Nephron (organoid): ENCODE measurements around the gene APBB2.
A peak's percentile ranks its signal among the peaks of the same experiment; 100 is the strongest.

ENCODE experiments used
- H3K27ac Mint-ChIP-seq, 3 experiments: 2 replicates each; pipeline ENCODE4 v1.8.0; 2020; ENCODE audit warnings: mixed read lengths in 3 of 3, mild to moderate bottlenecking in 2 of 3, moderate library complexity in 1 of 3
- H3K27me3 Mint-ChIP-seq: 2 replicates; pipeline ENCODE4 v1.8.0; 2021; ENCODE audit warnings: low read depth, mild to moderate bottlenecking, moderate library complexity, mixed read lengths
- H3K36me3 Mint-ChIP-seq: 2 replicates; pipeline ENCODE4 v1.8.0; 2020; ENCODE audit warnings: low read depth, mixed read lengths
- H3K4me1 Mint-ChIP-seq: 2 replicates; pipeline ENCODE4 v1.8.0; 2020; ENCODE audit warnings: mixed read lengths
- H3K4me3 Mint-ChIP-seq, 3 experiments: 2 replicates each; pipeline ENCODE4 v1.8.0; 2020; ENCODE audit warnings: mild to moderate bottlenecking in 3 of 3, mixed read lengths in 3 of 3, moderate library complexity in 2 of 3
- H3K9me3 Mint-ChIP-seq: 2 replicates; pipeline ENCODE4 v1.8.0; 2020; ENCODE audit warnings: mixed read lengths
- CTCF ChIP-seq, 3 experiments: fragments of 200-600 bp; sonication (generic); IDR thresholded peaks; one replicate each; pipeline ENCODE4 v1.5.0; 2021; ENCODE audit warnings: antibody characterized with exemption in 3 of 3; ENCODE audit not compliant: unreplicated experiment in 3 of 3

APBB2 gene

GRCh38 chr4:41204400-41204978 is 9.9 kb downstream of the APBB2 start:
- H3K4me3 Mint-ChIP-seq = no peak overlapping the region
- H3K36me3 Mint-ChIP-seq = no peaks in the 10 kb centered on the region
- peak overlapping the region in 2 of 3 experiments; percentile 55 to 61 for H3K27ac Mint-ChIP-seq
- H3K4me1 Mint-ChIP-seq = peaks cover 67% of the 10 kb centered on the region
- TF ChIP-seq CTCF (IDR thresholded peaks at IDR 0.05; ENCODE audit: unreplicated experiment in 3 of 3) = no peak
- H3K27me3 Mint-ChIP-seq = no peaks in the 10 kb centered on the region
- H3K9me3 Mint-ChIP-seq = no peaks in the 10 kb centered on the region

GRCh38 chr4:41203841-41204240 is 10.5 kb downstream of the APBB2 start:
- peaks cover 61% of the 10 kb centered on the region for H3K4me1 Mint-ChIP-seq
- H3K4me3 Mint-ChIP-seq = peak overlapping the region in 1 of 3 experiments; percentile 3
- peak overlapping the region in 2 of 3 experiments; percentile 32 to 55 for H3K27ac Mint-ChIP-seq
- no peaks in the 10 kb centered on the region for H3K36me3 Mint-ChIP-seq
- TF ChIP-seq CTCF (IDR thresholded peaks at IDR 0.05; ENCODE audit: unreplicated experiment in 3 of 3) = no peak
- no peaks in the 10 kb centered on the region for H3K9me3 Mint-ChIP-seq
- H3K27me3 Mint-ChIP-seq = no peaks in the 10 kb centered on the region

- Mint-ChIP-seq H3K4me3 (no peak overlapping the region), H3K4me1 (peaks cover 56% of the 10 kb centered on the region), H3K27me3 (no peaks in the 10 kb centered on the region), H3K36me3 (no peaks in the 10 kb centered on the region), H3K9me3 (no peaks in the 10 kb centered on the region), H3K27ac (peak overlapping the region; percentile 2 to 60 (median 55))
- TF ChIP-seq CTCF (IDR thresholded peaks at IDR 0.05; ENCODE audit: unreplicated experiment in 3 of 3) = no peak
These were observed 11.3 kb downstream of the APBB2 start for GRCh38 chr4:41202820-41203568.

GRCh38 chr4:41202356-41202755 is 12.0 kb downstream of the APBB2 start:
- H3K27me3 Mint-ChIP-seq = no peaks in the 10 kb centered on the region
- H3K36me3 Mint-ChIP-seq = no peaks in the 10 kb centered on the region
- TF ChIP-seq CTCF (IDR thresholded peaks at IDR 0.05; ENCODE audit: unreplicated experiment in 3 of 3) = no peak
- no peak overlapping the region for H3K4me3 Mint-ChIP-seq
- H3K4me1 Mint-ChIP-seq = peaks cover 56% of the 10 kb centered on the region
- H3K27ac Mint-ChIP-seq = peak overlapping the region in 1 of 3 experiments; percentile 55
- no peaks in the 10 kb centered on the region for H3K9me3 Mint-ChIP-seq

GRCh38 chr4:41200486-41201017 is 13.8 kb downstream of the APBB2 start:
- no peaks in the 10 kb centered on the region for H3K36me3 Mint-ChIP-seq
- no peak overlapping the region for H3K27ac Mint-ChIP-seq
- no peak for TF ChIP-seq CTCF (IDR thresholded peaks at IDR 0.05; ENCODE audit: unreplicated experiment in 3 of 3)
- H3K27me3 Mint-ChIP-seq = no peaks in the 10 kb centered on the region
- H3K4me1 Mint-ChIP-seq = peaks cover 45% of the 10 kb centered on the region
- no peak overlapping the region for H3K4me3 Mint-ChIP-seq
- no peaks in the 10 kb centered on the region for H3K9me3 Mint-ChIP-seq
